ENCODE data around the gene DSCAML1. TPM values are rescaled to one million over a fixed set of nuclear protein-coding genes. Genes with fewer than 3 reads are reported as not detected.

The DSCAML1 gene
- total and polyA plus RNA-seq, 10 of the 15 experiments (the other 5 are each of a cell fraction or from before 2014, with no cell fraction given): 0.03 to 0.18 (median 0.06) TPM; not detected in 1

GRCh38 chr11:117647207-117647606, 149.8 kb downstream of the DSCAML1 start (continued):
- TF ChIP-seq ZNF622 (IDR thresholded peaks at IDR 0.05) (no peak), ASH2L (IDR thresholded peaks at IDR 0.05; ENCODE audit: borderline replicate concordance, low read depth) (no peak), CBX3 (IDR thresholded peaks at IDR 0.05; ENCODE audit: borderline replicate concordance, low read depth) (no peak), RELA (IDR thresholded peaks at IDR 0.05; ENCODE audit: borderline replicate concordance, partially characterized antibody) (no peak), CEBPZ (IDR thresholded peaks at IDR 0.05; ENCODE audit: low read depth, low read length) (no peak), MYC (IDR thresholded peaks at IDR 0.05; ENCODE audit: insufficient read depth, insufficient read length, insufficient replicate concordance, low read length, severe bottlenecking) (no peak), KAT2A (conservative IDR thresholded peaks at IDR 0.05; ENCODE audit: control insufficient read depth, low read depth, low read length) (no peak)

DNA sequence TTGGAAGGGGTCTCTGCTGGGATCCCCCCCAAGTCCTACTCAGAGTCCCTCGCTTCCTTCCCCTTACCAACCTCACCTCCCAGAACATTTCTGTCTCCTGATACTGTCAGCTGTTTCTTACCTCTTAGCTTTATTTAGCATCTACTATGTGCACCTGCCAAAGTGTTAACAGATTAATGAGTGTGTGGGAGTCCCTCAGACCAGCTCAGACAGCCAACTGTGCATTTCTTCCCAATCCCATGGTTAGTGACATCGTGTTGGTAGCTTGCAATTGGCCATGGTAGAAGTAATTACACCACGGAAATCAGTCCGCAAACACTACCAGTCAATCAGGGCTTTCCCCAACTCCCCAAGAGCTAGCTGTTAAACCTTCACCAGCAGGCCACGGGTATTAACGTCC, 150.6 kb downstream of the DSCAML1 start:
- H3K36me3 ChIP-seq (ENCODE audit: control insufficient read depth in 2 of 2, insufficient read depth in 2 of 2, low read length in 1 of 2): no peaks in the 10 kb centered on the region
- no peak overlapping the region for H3K9ac ChIP-seq (ENCODE audit: control insufficient read depth, insufficient read depth, low read length)
- ChIA-PET SMC1A (ENCODE audit: uncharacterized antibody, unreplicated experiment) (interaction anchor here (0.9 kb wide), 1 partner anchor 24 kb away, joined by 4 read pairs; no protein-coding TSS in a partner anchor), RAD21 (ENCODE audit: unreplicated experiment) (interaction anchor here (0.7 kb wide), 1 partner anchor 25 kb away, joined by 3 read pairs; no protein-coding TSS in a partner anchor), CTCF (interaction anchor here (1.6 to 1.7 kb wide), 2 partner anchors 26 to 221 kb away, joined by 3 to 11 read pairs; no protein-coding TSS in a partner anchor), POLR2A (interaction anchor here (0.7 kb wide), 1 partner anchor 188 kb away, joined by 4 read pairs; no protein-coding TSS in a partner anchor)
- no peak overlapping the region for H3K4me2 ChIP-seq (ENCODE audit: control insufficient read depth, insufficient read depth)
- in situ Hi-C loops (cut with MboI) (no loop called here), intact Hi-C loops (cut with micrococcal nuclease; ENCODE audit: unreplicated experiment) (no loop called here)
- ATAC-seq: no peak
- no peaks in the 10 kb centered on the region for H4K20me1 ChIP-seq (ENCODE audit: control insufficient read depth, insufficient read depth)
- BruUV-seq (replicated peaks): no TSS peak
- H3K27ac ChIP-seq (ENCODE audit: control insufficient read depth, insufficient read depth): no peak overlapping the region
- H2AFZ ChIP-seq (ENCODE audit: control insufficient read depth, low read depth, low read length): no peak overlapping the region
- TF ChIP-seq MYB (IDR thresholded peaks at IDR 0.05; ENCODE audit: borderline replicate concordance, low read depth, low read length): no peak
- TF ChIP-seq WRNIP1 (IDR thresholded peaks at IDR 0.05; ENCODE audit: borderline replicate concordance, low read depth, low read length): no peak
- no peak for TF ChIP-seq ZSCAN29 (IDR thresholded peaks at IDR 0.05)
- no peak for TF ChIP-seq POLR2A (IDR thresholded peaks at IDR 0.05; ENCODE audit: low read depth, low read length)
- TF ChIP-seq BCL11A (IDR thresholded peaks at IDR 0.05; ENCODE audit: low read depth, low read length): no peak
- no peak for TF ChIP-seq POLR2AphosphoS2 (IDR thresholded peaks at IDR 0.05; ENCODE audit: low read depth, low read length)
- no peak for TF ChIP-seq CREM (IDR thresholded peaks at IDR 0.05; ENCODE audit: low read depth)
- no peak for TF ChIP-seq SUZ12 (IDR thresholded peaks at IDR 0.05; ENCODE audit: unreplicated experiment)
- no peak for TF ChIP-seq ZNF274 (IDR thresholded peaks at IDR 0.05; ENCODE audit: insufficient read depth, insufficient read length)
- no peak for TF ChIP-seq ZNF217 (IDR thresholded peaks at IDR 0.05)
- H3K79me2 ChIP-seq (ENCODE audit: control insufficient read depth, insufficient read depth, low read length): no peaks in the 10 kb centered on the region
- H3K9me3 ChIP-seq (replicated peaks; ENCODE audit: control insufficient read depth, insufficient read depth, low read length): no peaks in the 10 kb centered on the region
- WGBS (ENCODE audit: insufficient coverage, insufficient replicate concordance, low lambda C conversion rate, missing lambda C conversion rate): 49% methylated on average over 6 of the region's 6 CpGs
- H3K4me3 ChIP-seq: no peak overlapping the region
- H3K27me3 ChIP-seq (replicated peaks in 1 of 2; ENCODE audit: control insufficient read depth in 2 of 2, insufficient read depth in 2 of 2, low read length in 1 of 2): peaks cover 0 to 4% of the 10 kb centered on the region in 2 experiments; a peak in 3 of 4 replicates
- no peak for FAIRE-seq
- no peaks in the 10 kb centered on the region for H3K4me1 ChIP-seq (ENCODE audit: control insufficient read depth, insufficient read depth, low read length)
- no peak for DNase-seq (ENCODE audit: low read depth, low spot score)

Measured in GM12878 (cell line).